H9 (cell line): Measurements from ENCODE around the gene TBL1X. TPM values are rescaled to one million over a fixed set of nuclear protein-coding genes. Genes with fewer than 3 reads are reported as not detected.

Source experiments
- DNase-seq: peaks from one replicate; pipeline ENCODE4 v3.0.0-alpha.2; 2017
- H2AFZ ChIP-seq: one replicate; pipeline ENCODE4 v1.6.1; 2013; ENCODE audit warnings: mild to moderate bottlenecking, low read length, control low read depth, moderate library complexity
- H2AK5ac ChIP-seq: 2 replicates; pipeline ENCODE4 v1.6.1; 2013; ENCODE audit warnings: low read length, control low read depth, mixed read lengths; ENCODE audit not compliant: insufficient read length
- H2BK120ac ChIP-seq: one replicate; pipeline ENCODE4 v1.6.1; 2013; ENCODE audit warnings: low read depth, mild to moderate bottlenecking, low read length, control low read depth, inconsistent platforms; ENCODE audit not compliant: poor library complexity, severe bottlenecking
- H2BK12ac ChIP-seq: 2 replicates; pipeline ENCODE4 v1.6.1; 2013; ENCODE audit warnings: low read length, control low read depth, mixed read lengths, low read depth; ENCODE audit not compliant: insufficient read length
- H2BK15ac ChIP-seq: 2 replicates; pipeline ENCODE4 v1.6.1; 2013; ENCODE audit warnings: low read depth, low read length, control low read depth
- H2BK20ac ChIP-seq: one replicate; pipeline ENCODE4 v1.6.1; 2013; ENCODE audit warnings: low read depth, mild to moderate bottlenecking, low read length, control low read depth, inconsistent platforms; ENCODE audit not compliant: poor library complexity, severe bottlenecking
- H2BK5ac ChIP-seq: 2 replicates; pipeline ENCODE4 v1.6.1; 2013; ENCODE audit warnings: low read length, control low read depth, mixed read lengths; ENCODE audit not compliant: insufficient read length
- H3K14ac ChIP-seq: 2 replicates; pipeline ENCODE4 v1.6.1; 2013; ENCODE audit warnings: low read length, control low read depth; ENCODE audit not compliant: insufficient read depth
- H3K18ac ChIP-seq: 2 replicates; pipeline ENCODE4 v1.6.1; 2013; ENCODE audit warnings: low read depth, mild to moderate bottlenecking, mixed read lengths, low read length, control low read depth; ENCODE audit not compliant: insufficient read length
- H3K23ac ChIP-seq: 2 replicates; pipeline ENCODE4 v1.6.1; 2013; ENCODE audit warnings: low read length, control low read depth, mixed read lengths, low read depth; ENCODE audit not compliant: insufficient read length
- H3K23me2 ChIP-seq: 2 replicates; pipeline ENCODE4 v1.6.1; 2013; ENCODE audit warnings: low read depth, mild to moderate bottlenecking, mixed read lengths, low read length, control low read depth; ENCODE audit not compliant: insufficient read length, poor library complexity, severe bottlenecking
- H3K27ac ChIP-seq: 2 replicates; pipeline ENCODE4 v1.5.1; 2013; ENCODE audit warnings: low read length, control low read depth, mixed read lengths, low read depth; ENCODE audit not compliant: insufficient read length
- H3K27me3 ChIP-seq: 2 replicates; pipeline ENCODE4 v1.6.1; 2013; ENCODE audit warnings: low read length, control low read depth, inconsistent platforms; ENCODE audit not compliant: insufficient read depth
- H3K4ac ChIP-seq: 2 replicates; pipeline ENCODE4 v1.6.1; 2013; ENCODE audit warnings: low read depth, mild to moderate bottlenecking, control low read depth, inconsistent platforms, low read length, moderate library complexity
- H3K4me1 ChIP-seq: 2 replicates; pipeline ENCODE4 v1.6.1; 2013; ENCODE audit warnings: low read length, control low read depth, inconsistent platforms; ENCODE audit not compliant: insufficient read depth
- H3K4me2 ChIP-seq: 2 replicates; pipeline ENCODE4 v1.6.1; 2013; ENCODE audit warnings: low read length, control low read depth, mixed read lengths; ENCODE audit not compliant: insufficient read length, insufficient read depth
- H3K56ac ChIP-seq: 2 replicates; pipeline ENCODE4 v1.6.1; 2013; ENCODE audit warnings: low read depth, mild to moderate bottlenecking, mixed read lengths, low read length, control low read depth; ENCODE audit not compliant: insufficient read length
- H3K79me1 ChIP-seq: 2 replicates; pipeline ENCODE4 v1.6.1; 2013; ENCODE audit warnings: low read depth, mild to moderate bottlenecking, moderate library complexity, low read length, control low read depth, inconsistent platforms; ENCODE audit not compliant: insufficient read depth, poor library complexity, severe bottlenecking
- H3K79me2 ChIP-seq: 2 replicates; pipeline ENCODE4 v1.6.1; 2013; ENCODE audit warnings: low read length, control low read depth, inconsistent platforms; ENCODE audit not compliant: insufficient read depth
- H3K9ac ChIP-seq: 2 replicates; pipeline ENCODE4 v1.6.1; 2013; ENCODE audit warnings: low read length, control low read depth, mixed read lengths; ENCODE audit not compliant: insufficient read length; ENCODE audit errors: extremely low read depth
- H3K9me3 ChIP-seq: one replicate; pipeline ENCODE4 v1.6.1; 2013; ENCODE audit warnings: low read depth, low read length, inconsistent platforms; ENCODE audit not compliant: control insufficient read depth
- H3T11ph ChIP-seq: one replicate; pipeline ENCODE4 v1.6.1; 2013; ENCODE audit warnings: mild to moderate bottlenecking, low read length, control low read depth, inconsistent platforms
- H4K20me1 ChIP-seq: one replicate; pipeline ENCODE4 v1.6.1; 2013; ENCODE audit not compliant: control insufficient read depth, insufficient read length, insufficient read depth
- H4K5ac ChIP-seq: 2 replicates; pipeline ENCODE4 v1.6.1; 2013; ENCODE audit warnings: low read depth, mild to moderate bottlenecking, mixed read lengths, low read length, control low read depth; ENCODE audit not compliant: insufficient read length
- H4K8ac ChIP-seq: replicated peaks from 2 replicates; pipeline ENCODE4 v1.6.1; 2013; ENCODE audit warnings: low read length, control low read depth, mixed read lengths, low read depth; ENCODE audit not compliant: insufficient read length
- H4K91ac ChIP-seq: 2 replicates; pipeline ENCODE4 v1.6.1; 2013; ENCODE audit warnings: low read depth, mild to moderate bottlenecking, moderate library complexity, mixed read lengths, low read length, control low read depth; ENCODE audit not compliant: insufficient read length
- H3K27ac Mint-ChIP-seq, 3 experiments: 2 replicates in 2 of 3; 3 replicates in 1 of 3; pipeline ENCODE4 v1.8.0; 2020 to 2021; ENCODE audit warnings: mixed read lengths in 3 of 3, mild to moderate bottlenecking in 1 of 3, moderate library complexity in 1 of 3
- H3K27me3 Mint-ChIP-seq: 2 replicates; pipeline ENCODE4 v1.8.0; 2021; ENCODE audit warnings: low read depth, mild to moderate bottlenecking, moderate library complexity, mixed read lengths
- H3K36me3 Mint-ChIP-seq, 3 experiments: 2 replicates in 2 of 3; 3 replicates in 1 of 3; pipeline ENCODE4 v1.8.0; 2020 to 2021; ENCODE audit warnings: low read depth in 3 of 3, mixed read lengths in 3 of 3; ENCODE audit not compliant: insufficient read depth in 1 of 3
- H3K4me1 Mint-ChIP-seq, 2 experiments: 2 replicates each; pipeline ENCODE4 v1.8.0; 2020; ENCODE audit warnings: mixed read lengths in 2 of 2
- H3K4me3 Mint-ChIP-seq, 2 experiments: 2 replicates in 1 of 2; 3 replicates in 1 of 2; pipeline ENCODE4 v1.8.0; 2020 to 2021; ENCODE audit warnings: mild to moderate bottlenecking in 2 of 2, mixed read lengths in 2 of 2, moderate library complexity in 1 of 2
- H3K9me3 Mint-ChIP-seq, 2 experiments: 2 replicates in 1 of 2; 3 replicates in 1 of 2; pipeline ENCODE4 v1.8.0; 2020; ENCODE audit warnings: mild to moderate bottlenecking in 2 of 2, mixed read lengths in 2 of 2, moderate library complexity in 1 of 2
- WGBS: extraction: QIAGEN DNeasy Blood & Tissue Kit; methylation state at CpG from one replicate; pipeline ENCODE4 v1.1.7; 2013; ENCODE audit warnings: missing lambda C conversion rate, low lambda C conversion rate, mixed read lengths; ENCODE audit not compliant: insufficient read length; ENCODE audit errors: extremely low coverage; 5-methylcytosine and 5-hydroxymethylcytosine counted together
- total RNA-seq: library from RNA; stranded (reverse); gene quantifications from 2 replicates; pipeline ENCODE4 v1.2.1, GENCODE V29; 2021
- TF ChIP-seq, protein P1 (sequence below): fragments of 200-600 bp; sonication (generic); conservative IDR thresholded peaks from 3 replicates; pipeline ENCODE4 v1.8.0; 2021; ENCODE audit warnings: antibody characterized with exemption, mild to moderate bottlenecking

TBL1X gene
- total RNA-seq, 1 experiment from 2014 or later, result 24.1 TPM

DNA sequence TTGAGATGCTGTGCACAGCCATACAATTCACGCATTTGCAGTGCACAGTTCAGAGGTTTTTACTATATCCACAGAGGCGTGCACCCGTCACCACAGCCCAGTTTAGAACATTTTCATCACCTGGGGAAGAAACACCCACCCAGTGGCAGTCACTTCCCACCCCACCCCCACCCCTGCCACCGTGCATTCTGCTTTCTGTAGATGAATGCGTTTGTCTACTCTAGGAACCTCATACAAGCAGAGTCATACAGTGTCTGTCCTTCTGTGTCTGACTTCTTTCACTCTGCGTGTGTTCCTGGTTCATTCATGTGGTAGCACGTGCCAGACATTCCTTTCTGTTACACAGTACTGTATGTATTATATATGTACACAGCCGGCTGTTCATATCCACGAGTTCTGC is 122.8 kb downstream of the TBL1X start:
- no peak overlapping the region for H3K4me2 ChIP-seq
- H3K18ac ChIP-seq, result no peak overlapping the region
- H2BK12ac ChIP-seq, result no peak overlapping the region
- H4K5ac ChIP-seq, result no peak overlapping the region
- no peak for DNase-seq
- peaks cover 16% of the 10 kb centered on the region; the same call in 1 of the 2 replicates for H3K4me1 ChIP-seq
- H4K20me1 ChIP-seq, result no peaks in the 10 kb centered on the region
- no peak overlapping the region for H2BK120ac ChIP-seq
- no peak overlapping the region for H2BK15ac ChIP-seq
- no peaks in the 10 kb centered on the region for H3K9me3 ChIP-seq
- peaks cover 30 to 43% of the 10 kb centered on the region in 2 experiments for H3K4me1 Mint-ChIP-seq
- no peak overlapping the region for H3T11ph ChIP-seq
- H3K79me2 ChIP-seq, result no peaks in the 10 kb centered on the region
- no peak overlapping the region for H3K4me3 Mint-ChIP-seq
- no peak overlapping the region for H3K56ac ChIP-seq
- TF ChIP-seq, protein P1, sequence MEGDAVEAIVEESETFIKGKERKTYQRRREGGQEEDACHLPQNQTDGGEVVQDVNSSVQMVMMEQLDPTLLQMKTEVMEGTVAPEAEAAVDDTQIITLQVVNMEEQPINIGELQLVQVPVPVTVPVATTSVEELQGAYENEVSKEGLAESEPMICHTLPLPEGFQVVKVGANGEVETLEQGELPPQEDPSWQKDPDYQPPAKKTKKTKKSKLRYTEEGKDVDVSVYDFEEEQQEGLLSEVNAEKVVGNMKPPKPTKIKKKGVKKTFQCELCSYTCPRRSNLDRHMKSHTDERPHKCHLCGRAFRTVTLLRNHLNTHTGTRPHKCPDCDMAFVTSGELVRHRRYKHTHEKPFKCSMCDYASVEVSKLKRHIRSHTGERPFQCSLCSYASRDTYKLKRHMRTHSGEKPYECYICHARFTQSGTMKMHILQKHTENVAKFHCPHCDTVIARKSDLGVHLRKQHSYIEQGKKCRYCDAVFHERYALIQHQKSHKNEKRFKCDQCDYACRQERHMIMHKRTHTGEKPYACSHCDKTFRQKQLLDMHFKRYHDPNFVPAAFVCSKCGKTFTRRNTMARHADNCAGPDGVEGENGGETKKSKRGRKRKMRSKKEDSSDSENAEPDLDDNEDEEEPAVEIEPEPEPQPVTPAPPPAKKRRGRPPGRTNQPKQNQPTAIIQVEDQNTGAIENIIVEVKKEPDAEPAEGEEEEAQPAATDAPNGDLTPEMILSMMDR, result no peak
- no peak overlapping the region for H3K14ac ChIP-seq
- no peak overlapping the region for H3K4ac ChIP-seq
- WGBS, result no CpG with 5 or more reads among the region's 9 CpGs
- H2AK5ac ChIP-seq, result no peak overlapping the region
- H3K79me1 ChIP-seq, result no peaks in the 10 kb centered on the region
- no peak overlapping the region for H3K27ac ChIP-seq
- H3K27me3 ChIP-seq, result no peaks in the 10 kb centered on the region
- H2BK5ac ChIP-seq, result no peak overlapping the region
- no peak overlapping the region for H3K9ac ChIP-seq
- no peak overlapping the region for H3K23ac ChIP-seq
- no peak overlapping the region for H2AFZ ChIP-seq
- H4K8ac ChIP-seq, result no peak overlapping the region
- H3K23me2 ChIP-seq, result no peaks in the 10 kb centered on the region
- H3K36me3 Mint-ChIP-seq, result peaks cover 3 to 6% (median 4%) of the 10 kb centered on the region in 3 experiments; a peak in 4 of 7 replicates
- H4K91ac ChIP-seq, result no peak overlapping the region
- H2BK20ac ChIP-seq, result no peak overlapping the region
- H3K27me3 Mint-ChIP-seq, result no peaks in the 10 kb centered on the region; the same call in 1 of the 2 replicates
- H3K27ac Mint-ChIP-seq, result no peak overlapping the region
- peaks cover 5 to 44% of the 10 kb centered on the region in 2 experiments; a peak in 4 of 5 replicates for H3K9me3 Mint-ChIP-seq
